ENCODE data around the gene ZBTB46. TPM values are rescaled to one million over a fixed set of nuclear protein-coding genes. Genes with fewer than 3 reads are reported as not detected.
A peak's percentile ranks its signal among the peaks of the same experiment; 100 is the strongest.

ZBTB46 gene
- total RNA-seq, 4 donors from 2014 or later: 11.5 to 20.4 (median 12.6) TPM

DNA sequence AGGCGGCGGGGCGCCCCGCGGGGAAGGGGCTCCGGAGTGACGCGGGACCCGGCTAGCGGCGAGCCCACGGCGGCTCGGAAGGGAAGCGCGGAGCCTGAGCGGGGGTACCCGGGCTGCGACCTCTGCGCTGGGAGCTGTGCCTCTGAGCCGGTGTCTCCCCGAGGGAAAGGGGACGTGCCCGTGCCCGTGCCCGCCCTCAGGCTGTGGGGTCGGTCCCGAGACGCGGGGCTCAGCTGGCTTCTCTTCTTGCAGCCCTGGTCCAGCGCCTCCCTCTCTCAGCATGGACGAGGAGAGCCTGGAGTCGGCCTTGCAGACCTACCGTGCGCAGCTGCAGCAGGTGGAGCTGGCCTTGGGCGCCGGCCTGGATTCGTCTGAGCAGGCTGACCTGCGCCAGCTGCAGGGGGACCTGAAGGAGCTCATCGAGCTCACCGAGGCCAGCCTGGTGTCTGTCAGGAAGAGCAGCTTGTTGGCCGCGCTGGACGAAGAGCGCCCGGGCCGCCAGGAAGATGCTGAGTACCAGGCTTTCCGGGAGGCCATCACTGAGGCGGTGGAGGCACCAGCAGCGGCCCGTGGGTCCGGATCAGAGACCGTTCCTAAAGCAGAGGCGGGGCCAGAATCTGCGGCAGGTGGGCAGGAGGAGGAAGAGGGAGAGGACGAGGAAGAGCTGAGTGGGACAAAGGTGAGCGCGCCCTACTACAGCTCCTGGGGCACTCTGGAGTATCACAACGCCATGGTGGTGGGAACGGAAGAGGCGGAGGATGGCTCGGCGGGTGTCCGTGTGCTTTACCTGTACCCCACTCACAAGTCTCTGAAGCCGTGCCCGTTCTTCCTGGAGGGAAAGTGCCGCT lies 122.5 kb downstream of the ZBTB46 start:
- no peak for DNase-seq (ENCODE audit: low spot score in 2 of 2)
- Histone ChIP-seq H3K27me3 (no peaks in the 10 kb centered on the region), H3K36me3 (peaks cover 0 to 79% (median 5%) of the 10 kb centered on the region in 3 donors), H3K27ac (peak overlapping the region; percentile 51 to 88 (median 86)), H3K4me1 (peaks cover 0 to 39% (median 26%) of the 10 kb centered on the region in 4 donors), H3K9me3 (peaks cover 0 to 6% (median 0%) of the 10 kb centered on the region in 4 donors), H3K4me3 (peak overlapping the region; percentile 71 to 96 (median 82))
- TF ChIP-seq EP300 (IDR thresholded peaks at IDR 0.05): no peak
- TF ChIP-seq, protein P1, sequence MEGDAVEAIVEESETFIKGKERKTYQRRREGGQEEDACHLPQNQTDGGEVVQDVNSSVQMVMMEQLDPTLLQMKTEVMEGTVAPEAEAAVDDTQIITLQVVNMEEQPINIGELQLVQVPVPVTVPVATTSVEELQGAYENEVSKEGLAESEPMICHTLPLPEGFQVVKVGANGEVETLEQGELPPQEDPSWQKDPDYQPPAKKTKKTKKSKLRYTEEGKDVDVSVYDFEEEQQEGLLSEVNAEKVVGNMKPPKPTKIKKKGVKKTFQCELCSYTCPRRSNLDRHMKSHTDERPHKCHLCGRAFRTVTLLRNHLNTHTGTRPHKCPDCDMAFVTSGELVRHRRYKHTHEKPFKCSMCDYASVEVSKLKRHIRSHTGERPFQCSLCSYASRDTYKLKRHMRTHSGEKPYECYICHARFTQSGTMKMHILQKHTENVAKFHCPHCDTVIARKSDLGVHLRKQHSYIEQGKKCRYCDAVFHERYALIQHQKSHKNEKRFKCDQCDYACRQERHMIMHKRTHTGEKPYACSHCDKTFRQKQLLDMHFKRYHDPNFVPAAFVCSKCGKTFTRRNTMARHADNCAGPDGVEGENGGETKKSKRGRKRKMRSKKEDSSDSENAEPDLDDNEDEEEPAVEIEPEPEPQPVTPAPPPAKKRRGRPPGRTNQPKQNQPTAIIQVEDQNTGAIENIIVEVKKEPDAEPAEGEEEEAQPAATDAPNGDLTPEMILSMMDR (IDR thresholded peaks at IDR 0.05): no peak
- 35 to 36% methylated on average over 44 to 47 of the region's 67 CpGs for WGBS, 2 donors

GRCh38 chr20:63707558-63708300 lies 123.3 kb downstream of the ZBTB46 start, which contains the start of the genes ARFRP1 and ZGPAT:
ARFRP1 (minus strand) TSS chr20:63707976; CDS start chr20:63707091, 885 bp downstream.
ZGPAT (plus strand) TSS chr20:63708039; CDS start chr20:63708581, 542 bp downstream.
- peak; percentile 79 to 85 for DNase-seq (ENCODE audit: low spot score in 2 of 2)
- peak within 1 kb of the TSS; percentile 51 to 88 (median 86) for H3K27ac ChIP-seq
- H3K9me3 ChIP-seq: peaks cover 0 to 6% (median 0%) of the 10 kb centered on the region in 4 donors
- H3K36me3 ChIP-seq: peaks cover 0 to 79% (median 5%) of the 10 kb centered on the region in 3 donors
- no peaks in the 10 kb centered on the region for H3K27me3 ChIP-seq
- TF ChIP-seq, protein P1 (IDR thresholded peaks at IDR 0.05): peak in 2 of 5 experiments; percentile 20 to 44
- peak; percentile 0 to 54 for TF ChIP-seq POLR2A (IDR thresholded peaks at IDR 0.05)
- TF ChIP-seq EP300 (IDR thresholded peaks at IDR 0.05): peak; percentile 32 to 90
- peaks cover 0 to 39% (median 26%) of the 10 kb centered on the region in 4 donors for H3K4me1 ChIP-seq
- 0 to 1% methylated on average over 1 to 50 of the region's 98 CpGs for WGBS, 2 donors
- H3K4me3 ChIP-seq: peak within 1 kb of the TSS; percentile 71 to 96 (median 82)

DNA sequence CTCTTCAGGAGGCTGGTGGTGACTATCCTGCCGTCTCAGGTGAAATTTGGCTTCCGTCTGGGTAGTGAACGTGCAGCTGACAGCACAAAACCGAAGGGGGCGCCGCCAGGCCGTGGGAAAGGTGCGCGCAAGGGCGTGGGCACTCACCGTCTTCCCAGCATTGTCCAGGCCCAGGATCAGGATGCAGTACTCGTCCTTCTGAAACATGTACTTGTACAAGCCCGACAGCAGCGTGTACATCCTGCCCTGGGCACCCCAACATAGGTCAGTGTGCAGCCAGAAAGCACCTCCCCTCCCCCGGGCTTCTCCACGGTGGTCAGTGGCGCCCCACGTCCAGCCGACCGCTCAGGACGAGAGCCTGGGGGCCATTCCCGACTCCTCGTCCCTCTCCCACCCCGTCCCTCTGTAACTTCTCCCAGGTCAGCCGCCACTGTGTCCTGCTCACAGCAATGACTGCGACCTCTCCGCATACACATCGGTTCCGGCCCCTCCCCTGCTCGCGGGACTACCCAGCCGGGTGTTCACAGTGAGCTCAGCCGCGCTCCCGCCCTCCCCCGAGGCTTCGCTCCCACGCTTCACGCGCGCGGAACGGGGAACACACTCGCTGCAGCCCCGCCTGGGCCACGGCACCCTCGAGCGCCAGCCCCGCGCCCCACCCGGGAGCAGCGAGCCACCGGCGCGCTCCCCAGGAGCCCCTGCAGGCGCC lies 124.1 kb downstream of the ZBTB46 start:
- H3K27me3 ChIP-seq: no peaks in the 10 kb centered on the region
- no peak for DNase-seq (ENCODE audit: low spot score in 2 of 2)
- TF ChIP-seq, protein P1 (IDR thresholded peaks at IDR 0.05): peak in 1 of 5 experiments; percentile 13
- TF ChIP-seq POLR2A (IDR thresholded peaks at IDR 0.05) (no peak), EP300 (IDR thresholded peaks at IDR 0.05) (no peak)
- H3K36me3 ChIP-seq: peaks cover 0 to 79% (median 5%) of the 10 kb centered on the region in 3 donors
- WGBS, 2 donors: 1 to 2% methylated on average over 39 to 43 of the region's 56 CpGs
- H3K9me3 ChIP-seq: no peaks in the 10 kb centered on the region
- H3K27ac ChIP-seq: peak overlapping the region; percentile 51 to 88 (median 86)
- H3K4me3 ChIP-seq: peak overlapping the region; percentile 71 to 96 (median 82)
- peaks cover 0 to 39% (median 26%) of the 10 kb centered on the region in 4 donors for H3K4me1 ChIP-seq

DNA sequence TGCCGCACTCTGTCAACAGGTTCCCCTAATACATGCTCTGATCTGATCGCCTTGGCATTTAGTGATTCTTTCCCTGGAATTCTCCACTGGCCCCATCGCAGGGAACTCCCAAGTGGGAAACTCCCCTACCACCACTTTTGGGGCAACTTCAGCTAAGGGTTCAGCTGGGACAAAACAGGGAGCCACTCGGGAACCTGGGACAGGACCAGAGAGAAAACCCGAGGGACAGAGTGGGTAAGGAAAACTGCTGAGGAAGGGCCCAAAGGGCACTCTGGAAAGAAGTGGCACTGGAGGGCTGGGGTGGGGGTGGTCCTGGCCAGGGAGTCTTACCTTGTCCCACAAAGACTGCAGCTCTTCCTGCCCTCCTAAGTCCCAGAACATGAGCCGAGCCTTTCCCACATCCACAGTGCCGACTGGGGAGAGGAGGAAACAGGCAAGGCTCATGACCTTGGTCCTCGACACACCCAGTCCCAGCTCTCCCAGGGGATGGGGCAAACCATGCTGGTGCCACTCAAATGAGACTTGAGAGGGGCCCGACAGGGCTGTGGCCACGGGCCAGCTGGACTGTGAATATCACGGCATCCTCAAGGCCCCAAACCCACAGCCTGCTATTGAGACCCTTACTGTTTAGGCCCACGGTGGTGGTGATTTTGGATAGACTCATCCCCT lies 124.9 kb downstream of the ZBTB46 start:
- H3K4me1 ChIP-seq: peaks cover 0 to 39% (median 26%) of the 10 kb centered on the region in 4 donors
- H3K4me3 ChIP-seq: peak overlapping the region in 3 of 4 donors; percentile 71 to 89 (median 75)
- H3K27me3 ChIP-seq: no peaks in the 10 kb centered on the region
- H3K27ac ChIP-seq: peak overlapping the region in 3 of 4 donors; percentile 86 to 88 (median 86)
- H3K36me3 ChIP-seq: peaks cover 0 to 78% (median under 1%) of the 10 kb centered on the region in 3 donors
- no peaks in the 10 kb centered on the region for H3K9me3 ChIP-seq
- 78 to 86% methylated on average over 12 of the region's 12 CpGs for WGBS, 2 donors
- TF ChIP-seq EP300 (IDR thresholded peaks at IDR 0.05): no peak
- TF ChIP-seq, protein P1 (IDR thresholded peaks at IDR 0.05): no peak
- no peak for TF ChIP-seq POLR2A (IDR thresholded peaks at IDR 0.05)
- DNase-seq (ENCODE audit: low spot score in 2 of 2): no peak

All from tibial nerve (tissue), 4 donors.